Duodenal mucosa (tissue), 2 donors: Measurements from ENCODE around the gene FOXS1.
A peak's percentile ranks its signal among the peaks of the same experiment; 100 is the strongest.

ENCODE experiments used
- H3K27ac ChIP-seq: one replicate; pipeline ENCODE4 v1.7.0; 2013; ENCODE audit warnings: low read depth, low read length
- H3K27me3 ChIP-seq, 2 donors: one replicate each; pipeline ENCODE4 v1.7.0; 2013; ENCODE audit warnings: low read length in 2 of 2, control low read depth in 1 of 2; ENCODE audit not compliant: insufficient read depth in 2 of 2, control insufficient read depth in 1 of 2
- H3K36me3 ChIP-seq, 2 donors: one replicate each; pipeline ENCODE4 v1.7.0; 2013; ENCODE audit warnings: low read length in 2 of 2, control low read depth in 1 of 2; ENCODE audit not compliant: insufficient read depth in 2 of 2, control insufficient read depth in 1 of 2
- H3K4me1 ChIP-seq, 2 donors: one replicate each; pipeline ENCODE4 v1.7.0; 2013; ENCODE audit warnings: low read length in 2 of 2, control low read depth in 1 of 2; ENCODE audit not compliant: insufficient read depth in 2 of 2, control insufficient read depth in 1 of 2
- H3K4me3 ChIP-seq, 2 donors: one replicate each; pipeline ENCODE4 v1.7.0; 2013; ENCODE audit warnings: low read length in 2 of 2, low read depth in 1 of 2
- H3K9ac ChIP-seq, 2 donors: one replicate each; pipeline ENCODE4 v1.7.0; 2013; ENCODE audit warnings: low read length in 2 of 2, low read depth in 1 of 2
- H3K9me3 ChIP-seq, 2 donors: one replicate each; pipeline ENCODE4 v1.7.0; 2013; ENCODE audit warnings: low read length in 2 of 2, control low read depth in 1 of 2; ENCODE audit not compliant: control insufficient read depth in 1 of 2

Gene FOXS1

GRCh38 chr20:31861385-31862156 is 16.2 kb upstream of the FOXS1 start:
- peaks cover 9 to 19% of the 10 kb centered on the region in 2 donors for H3K4me1 ChIP-seq
- no peaks in the 10 kb centered on the region for H3K9me3 ChIP-seq
- no peaks in the 10 kb centered on the region for H3K36me3 ChIP-seq
- peak overlapping the region in 1 of 2 donors; percentile 25 for H3K9ac ChIP-seq
- H3K4me3 ChIP-seq: peak overlapping the region; percentile 58 to 75
- H3K27ac ChIP-seq: no peak overlapping the region
- H3K27me3 ChIP-seq: peaks cover 5 to 15% of the 10 kb centered on the region in 2 donors

- H3K27ac ChIP-seq: no peak overlapping the region
- peaks cover 5 to 15% of the 10 kb centered on the region in 2 donors for H3K27me3 ChIP-seq
- no peak overlapping the region for H3K9ac ChIP-seq
Observed at GRCh38 chr20:31861135-31861384, 15.7 kb upstream of the FOXS1 start.

GRCh38 chr20:31860390-31861134 is 15.2 kb upstream of the FOXS1 start:
- Histone ChIP-seq H3K36me3 (no peaks in the 10 kb centered on the region), H3K9me3 (no peaks in the 10 kb centered on the region), H3K27ac (no peak overlapping the region), H3K4me1 (peaks cover 9 to 19% of the 10 kb centered on the region in 2 donors), H3K27me3 (peaks cover 5 to 15% of the 10 kb centered on the region in 2 donors), H3K4me3 (peak overlapping the region; percentile 58 to 75), H3K9ac (no peak overlapping the region)

More at GRCh38 chr20:31861135-31861384, 15.7 kb upstream of the FOXS1 start:
- Histone ChIP-seq H3K4me1 (peaks cover 9 to 19% of the 10 kb centered on the region in 2 donors), H3K4me3 (peak overlapping the region; percentile 58 to 75), H3K9me3 (no peaks in the 10 kb centered on the region), H3K36me3 (no peaks in the 10 kb centered on the region)

- no peaks in the 10 kb centered on the region for H3K36me3 ChIP-seq
- H3K9ac ChIP-seq: no peak overlapping the region
- H3K4me3 ChIP-seq: no peak overlapping the region
- H3K27me3 ChIP-seq: peaks cover 5 to 20% of the 10 kb centered on the region in 2 donors
- no peak overlapping the region for H3K27ac ChIP-seq
- H3K9me3 ChIP-seq: no peaks in the 10 kb centered on the region
- H3K4me1 ChIP-seq: peaks cover 9 to 19% of the 10 kb centered on the region in 2 donors
Observed at GRCh38 chr20:31859998-31860380, 14.6 kb upstream of the FOXS1 start.

GRCh38 chr20:31859266-31859997 is 14.0 kb upstream of the FOXS1 start:
- Histone ChIP-seq H3K4me3 (no peak overlapping the region), H3K27ac (no peak overlapping the region), H3K9ac (no peak overlapping the region), H3K9me3 (no peaks in the 10 kb centered on the region), H3K4me1 (peaks cover 9 to 19% of the 10 kb centered on the region in 2 donors), H3K36me3 (no peaks in the 10 kb centered on the region), H3K27me3 (peaks cover 5 to 20% of the 10 kb centered on the region in 2 donors)

- no peaks in the 10 kb centered on the region for H3K9me3 ChIP-seq
- H3K27me3 ChIP-seq: peaks cover 5 to 26% of the 10 kb centered on the region in 2 donors
- no peak overlapping the region for H3K27ac ChIP-seq
- H3K9ac ChIP-seq: no peak overlapping the region
- no peaks in the 10 kb centered on the region for H3K36me3 ChIP-seq
- H3K4me1 ChIP-seq: peaks cover 9 to 19% of the 10 kb centered on the region in 2 donors
- H3K4me3 ChIP-seq: no peak overlapping the region
Observed at GRCh38 chr20:31858760-31859083, 13.3 kb upstream of the FOXS1 start.

- Histone ChIP-seq H3K36me3 (no peaks in the 10 kb centered on the region), H3K27me3 (peaks cover 5 to 28% of the 10 kb centered on the region in 2 donors), H3K9ac (no peak overlapping the region), H3K27ac (no peak overlapping the region), H3K4me3 (no peak overlapping the region), H3K4me1 (peaks cover 9 to 19% of the 10 kb centered on the region in 2 donors), H3K9me3 (no peaks in the 10 kb centered on the region)
Observed at GRCh38 chr20:31857861-31858759, 12.7 kb upstream of the FOXS1 start.

- H3K4me1 ChIP-seq: peaks cover 9 to 16% of the 10 kb centered on the region in 2 donors
- no peak overlapping the region for H3K27ac ChIP-seq
- no peak overlapping the region for H3K4me3 ChIP-seq
- H3K9me3 ChIP-seq: no peaks in the 10 kb centered on the region
- no peak overlapping the region for H3K9ac ChIP-seq
- peaks cover 5 to 28% of the 10 kb centered on the region in 2 donors for H3K27me3 ChIP-seq
- H3K36me3 ChIP-seq: no peaks in the 10 kb centered on the region
Observed at GRCh38 chr20:31856516-31856915, 11.1 kb upstream of the FOXS1 start.

GRCh38 chr20:31853481-31853880 is 8.1 kb upstream of the FOXS1 start:
- Histone ChIP-seq H3K9ac (no peak overlapping the region), H3K27me3 (peaks cover 8 to 25% of the 10 kb centered on the region in 2 donors), H3K9me3 (no peaks in the 10 kb centered on the region), H3K4me3 (no peak overlapping the region), H3K36me3 (no peaks in the 10 kb centered on the region), H3K27ac (no peak overlapping the region), H3K4me1 (peaks cover 0 to 2% of the 10 kb centered on the region in 2 donors)
